Measurements from ENCODE around the gene OSM. TPM values are rescaled to one million over a fixed set of nuclear protein-coding genes. Genes with fewer than 3 reads are reported as not detected.

Gene OSM
- total RNA-seq, 1 experiment from 2014 or later: not detected

DNA sequence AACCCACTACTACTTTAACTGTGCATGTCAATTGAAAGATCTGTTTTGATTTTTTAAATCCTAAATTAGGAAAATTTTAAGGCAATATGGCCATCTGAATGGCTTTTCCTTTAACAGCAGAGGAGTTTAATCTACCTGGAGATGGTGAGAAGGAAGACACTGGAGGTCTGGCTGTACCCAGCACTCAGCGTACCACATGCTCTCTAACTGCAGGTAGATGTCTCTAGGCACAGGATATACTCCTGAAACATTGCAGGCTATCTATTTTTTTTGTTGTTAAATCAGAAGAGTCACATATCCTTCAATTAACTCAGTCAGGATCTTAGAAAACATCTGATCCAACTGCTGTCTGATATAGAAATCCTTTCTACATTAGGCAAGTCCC is 40.0 kb upstream of the OSM start:
- ChIA-PET POLR2A (no interaction called here), CTCF (no interaction called here)
- no peak overlapping the region for H3K4me3 ChIP-seq (ENCODE audit: low read depth in 2 of 2, low read length in 2 of 2)
- TF ChIP-seq SIN3A (IDR thresholded peaks at IDR 0.05; ENCODE audit: borderline replicate concordance, insufficient read depth, low read depth, low read length) (no peak), TCF7L2 (IDR thresholded peaks at IDR 0.05; ENCODE audit: low read depth, low read length) (no peak), REST (IDR thresholded peaks at IDR 0.05; ENCODE audit: insufficient read depth in 1 of 2, low read depth in 2 of 2, low read length in 1 of 2) (no peak), CTCF (IDR thresholded peaks at IDR 0.05) (no peak), POLR2AphosphoS5 (IDR thresholded peaks at IDR 0.05; ENCODE audit: low read depth, low read length) (no peak)
- no TSS peak for BruUV-seq (replicated peaks)
- no peaks in the 10 kb centered on the region for H3K9me3 ChIP-seq (ENCODE audit: control insufficient read depth, insufficient read depth, low read depth, low read length)
- H3K36me3 ChIP-seq (ENCODE audit: control insufficient read depth, insufficient read depth, low read length): no peaks in the 10 kb centered on the region
- no peak overlapping the region for H3K27ac ChIP-seq (ENCODE audit: low read length)
- peaks cover 27% of the 10 kb centered on the region for H3K4me1 ChIP-seq (ENCODE audit: control insufficient read depth, insufficient read depth, low read length)
- no peaks in the 10 kb centered on the region for H3K27me3 ChIP-seq (ENCODE audit: control insufficient read depth, insufficient read depth, low read length)
- intact Hi-C loops (cut with micrococcal nuclease; ENCODE audit: unreplicated experiment): no loop called here
- ATAC-seq (no peak), DNase-seq (ENCODE audit: low read depth, low spot score) (no peak)
- in situ Hi-C loops (cut with HindIII; ENCODE audit: low pct_unique_long_range_greater_than_20kb, low sequenced_read_pairs): no loop called here

GRCh38 chr22:30305906-30306626 is 39.4 kb upstream of the OSM start:
- DNase-seq (ENCODE audit: low read depth, low spot score): no peak
- no peaks in the 10 kb centered on the region for H3K27me3 ChIP-seq (ENCODE audit: control insufficient read depth, insufficient read depth, low read length)
- intact Hi-C loops (cut with micrococcal nuclease; ENCODE audit: unreplicated experiment): no loop called here
- no peak overlapping the region for H3K27ac ChIP-seq (ENCODE audit: low read length)
- no peaks in the 10 kb centered on the region for H3K36me3 ChIP-seq (ENCODE audit: control insufficient read depth, insufficient read depth, low read length)
- ATAC-seq: no peak
- H3K4me3 ChIP-seq (ENCODE audit: low read depth in 2 of 2, low read length in 2 of 2): no peak overlapping the region
- peaks cover 25% of the 10 kb centered on the region for H3K4me1 ChIP-seq (ENCODE audit: control insufficient read depth, insufficient read depth, low read length)
- no TSS peak for BruUV-seq (replicated peaks)
- in situ Hi-C loops (cut with HindIII; ENCODE audit: low pct_unique_long_range_greater_than_20kb, low sequenced_read_pairs): no loop called here
- TF ChIP-seq POLR2AphosphoS5 (IDR thresholded peaks at IDR 0.05; ENCODE audit: low read depth, low read length) (no peak), TCF7L2 (IDR thresholded peaks at IDR 0.05; ENCODE audit: low read depth, low read length) (no peak), REST (IDR thresholded peaks at IDR 0.05; ENCODE audit: insufficient read depth in 1 of 2, low read depth in 2 of 2, low read length in 1 of 2) (no peak), CTCF (IDR thresholded peaks at IDR 0.05) (no peak), SIN3A (IDR thresholded peaks at IDR 0.05; ENCODE audit: borderline replicate concordance, insufficient read depth, low read depth, low read length) (no peak)
- ChIA-PET POLR2A (no interaction called here), CTCF (no interaction called here)
- no peaks in the 10 kb centered on the region for H3K9me3 ChIP-seq (ENCODE audit: control insufficient read depth, insufficient read depth, low read depth, low read length)
